ENCODE data around the gene PTPRD. TPM values are rescaled to one million over a fixed set of nuclear protein-coding genes. Genes with fewer than 3 reads are reported as not detected.

Gene PTPRD
- polyA plus RNA-seq, 12 donors = 35.0 to 104 (median 78.4) TPM; not detected in 1

DNA sequence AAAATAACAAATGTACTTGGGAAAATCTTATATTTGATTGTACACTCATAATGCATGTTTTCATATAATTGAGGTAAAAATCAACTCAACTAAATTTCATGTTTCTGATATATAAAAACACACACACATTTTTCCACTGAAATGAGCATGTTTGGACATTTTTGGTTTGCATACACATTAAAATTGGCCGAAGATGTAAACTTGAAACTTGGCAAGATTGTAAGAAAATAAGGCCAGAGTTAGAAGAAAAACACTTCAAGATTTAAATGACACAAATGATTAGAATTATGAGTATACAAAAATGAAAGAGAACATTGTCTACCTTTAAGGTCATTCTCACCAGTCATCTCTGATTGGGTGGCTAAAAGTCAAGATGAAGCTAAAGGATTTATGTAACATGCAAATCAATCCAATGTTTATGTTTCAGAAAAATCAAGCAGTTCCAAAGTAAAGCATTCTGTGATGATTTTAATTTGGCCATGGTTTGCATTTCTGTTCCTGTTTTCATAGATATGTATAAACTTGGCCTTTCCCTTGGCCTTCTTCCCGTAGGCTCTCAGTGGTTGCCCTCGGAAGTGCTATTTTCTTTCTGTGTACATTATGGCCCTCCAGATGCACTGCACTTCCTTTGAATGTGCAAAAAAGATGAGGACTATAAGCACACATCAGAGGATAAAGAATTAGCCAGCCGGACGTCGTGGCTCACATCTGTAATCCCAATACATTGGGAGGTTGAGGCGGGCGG is 1707.9 kb downstream of the PTPRD start:
- DNase-seq = no peak

- no peak for DNase-seq
Observed at GRCh38 chr9:8903077-8903476, 1709.7 kb downstream of the PTPRD start.

- DNase-seq = no peak
Observed at GRCh38 chr9:8901146-8901545, 1711.7 kb downstream of the PTPRD start.

GRCh38 chr9:8899511-8899910 is 1713.3 kb downstream of the PTPRD start:
- DNase-seq = no peak

- peak; percentile 51 for DNase-seq
Observed at GRCh38 chr9:8895861-8896224, 1717.0 kb downstream of the PTPRD start.

DNA sequence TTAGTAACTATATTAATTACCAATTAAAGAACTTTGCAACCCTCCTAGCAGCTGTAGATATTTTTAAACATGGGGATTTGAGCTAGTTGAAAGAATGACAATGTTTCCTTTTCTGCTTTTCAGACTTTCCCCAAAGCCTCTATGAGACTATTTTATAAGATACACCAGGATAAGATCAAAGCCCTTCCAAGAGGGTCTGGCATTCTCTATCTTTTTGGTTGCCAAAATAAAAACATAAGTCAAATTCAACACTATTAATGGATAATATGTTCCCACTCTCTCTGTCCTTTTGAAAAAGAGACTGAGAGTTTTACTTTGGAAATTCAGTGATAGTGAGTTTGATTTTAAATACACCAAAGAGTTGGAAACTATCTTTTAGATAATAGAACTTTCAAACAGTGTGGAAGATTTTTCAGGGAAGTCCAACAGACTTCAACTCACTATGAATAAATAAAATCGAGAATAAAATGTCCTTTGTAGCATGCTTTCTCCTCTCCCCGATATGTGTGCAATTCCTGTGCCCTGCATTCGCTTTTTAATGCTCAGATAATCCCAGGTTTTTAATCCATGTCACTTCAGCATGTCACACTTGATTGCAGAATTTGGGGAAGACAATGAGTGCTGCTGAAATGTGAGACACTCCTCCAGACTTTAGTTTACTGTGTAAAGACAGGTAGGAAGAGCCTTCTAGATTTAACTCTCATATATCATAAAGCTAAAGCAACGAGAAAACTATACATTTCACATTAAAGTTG is 1717.5 kb downstream of the PTPRD start:
- DNase-seq = peak; percentile 25

GRCh38 chr9:8890695-8891094 is 1722.1 kb downstream of the PTPRD start:
- no peak for DNase-seq

DNA sequence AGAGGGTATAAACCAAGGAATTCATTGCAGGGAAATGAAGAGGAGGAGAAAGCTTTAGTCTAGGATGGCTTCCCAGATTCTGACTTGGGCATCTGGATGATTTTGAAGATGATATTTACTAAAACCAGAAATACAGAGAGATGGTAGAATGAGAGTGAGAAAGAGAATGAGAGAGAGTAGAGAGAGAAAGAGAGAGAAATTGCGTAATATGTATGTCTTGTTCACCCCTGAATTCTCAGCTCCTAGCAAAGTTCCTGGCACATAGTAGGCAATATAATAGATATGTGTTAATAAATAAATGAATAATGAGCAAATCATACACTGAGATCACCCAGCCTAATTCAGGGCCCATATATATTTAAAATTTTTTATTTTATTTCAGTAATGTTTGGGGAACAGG is 1723.7 kb downstream of the PTPRD start:
- no peak for DNase-seq

DNA sequence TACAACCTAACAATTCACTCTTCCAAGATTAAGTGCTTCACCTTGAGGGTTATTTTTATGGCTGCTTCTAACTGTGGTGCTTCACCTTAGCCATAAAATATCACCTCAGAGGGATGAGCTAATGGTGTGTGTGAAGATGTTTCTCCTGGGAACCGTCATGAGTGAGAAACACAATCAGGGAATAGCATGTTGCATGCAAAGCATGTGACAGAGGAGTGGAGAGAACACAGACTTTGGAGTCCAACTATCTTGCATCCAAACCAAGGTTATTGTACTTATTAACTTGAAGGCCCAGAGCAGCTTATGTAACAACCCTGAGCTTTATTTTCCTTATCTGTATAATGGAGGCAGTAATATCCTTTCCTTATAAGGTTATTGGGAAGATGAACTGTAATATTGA is 1724.2 kb downstream of the PTPRD start:
- no peak for DNase-seq

DNA sequence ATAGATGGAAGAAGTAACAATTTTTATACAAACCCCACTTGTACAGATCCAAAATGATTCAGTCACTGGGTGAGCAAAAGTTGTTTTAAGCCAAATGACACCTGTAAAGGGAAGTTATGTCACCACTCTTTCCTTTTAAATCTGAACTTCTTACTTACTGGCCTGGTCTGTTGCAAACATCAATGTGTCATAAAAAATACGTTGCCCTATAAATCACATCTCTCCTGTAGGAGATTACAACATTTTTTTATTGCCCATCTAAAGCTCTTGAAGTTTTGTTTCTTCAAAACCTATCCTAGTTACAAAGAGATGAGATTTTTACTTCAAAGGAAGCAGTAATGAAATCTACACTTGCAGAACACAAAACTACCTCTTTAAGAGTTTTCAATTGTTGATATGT is 1725.4 kb downstream of the PTPRD start:
- DNase-seq = no peak

DNA sequence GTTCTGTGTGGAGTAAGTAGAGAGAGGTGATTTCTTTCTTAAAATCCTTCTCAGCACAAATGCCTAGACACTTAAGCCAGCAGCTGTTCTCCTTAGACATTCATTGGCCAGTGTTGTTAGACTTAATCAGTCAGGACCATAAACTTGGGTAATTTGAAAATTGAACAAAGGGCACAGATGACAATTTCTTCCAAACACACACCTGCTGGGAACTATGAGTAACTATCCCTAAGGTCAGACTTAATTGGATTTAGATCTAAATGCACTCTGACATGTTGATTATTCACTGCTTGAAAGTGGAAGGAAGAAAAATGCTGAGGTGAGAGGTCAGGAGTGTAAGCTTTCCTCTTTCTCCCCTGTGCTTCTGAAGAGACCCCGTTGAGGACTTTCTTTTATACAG is 1729.5 kb downstream of the PTPRD start:
- no peak for DNase-seq

DNA sequence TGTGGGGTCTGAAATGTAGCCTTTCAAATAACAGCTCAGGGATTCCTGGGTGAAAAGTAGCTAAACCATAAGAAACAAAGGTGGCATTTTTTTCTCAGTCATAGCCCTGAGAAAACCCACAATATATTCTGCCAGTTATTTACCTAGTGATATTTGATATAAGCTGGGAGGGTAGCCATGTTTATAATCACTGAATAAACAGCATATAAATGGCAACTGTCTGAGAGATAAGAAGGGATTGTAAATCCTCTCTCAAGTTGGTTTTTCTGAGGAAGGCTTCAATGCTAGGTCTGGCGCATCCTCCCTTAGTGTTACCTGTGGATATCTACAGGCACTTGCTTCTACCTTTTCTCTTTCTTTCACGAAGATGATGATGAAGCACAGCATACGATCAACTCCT is 1732.7 kb downstream of the PTPRD start:
- DNase-seq = no peak

GRCh38 chr9:8879284-8879683 is 1733.5 kb downstream of the PTPRD start:
- no peak for DNase-seq

GRCh38 chr9:8877753-8878494 is 1734.9 kb downstream of the PTPRD start:
- DNase-seq = no peak

DNA sequence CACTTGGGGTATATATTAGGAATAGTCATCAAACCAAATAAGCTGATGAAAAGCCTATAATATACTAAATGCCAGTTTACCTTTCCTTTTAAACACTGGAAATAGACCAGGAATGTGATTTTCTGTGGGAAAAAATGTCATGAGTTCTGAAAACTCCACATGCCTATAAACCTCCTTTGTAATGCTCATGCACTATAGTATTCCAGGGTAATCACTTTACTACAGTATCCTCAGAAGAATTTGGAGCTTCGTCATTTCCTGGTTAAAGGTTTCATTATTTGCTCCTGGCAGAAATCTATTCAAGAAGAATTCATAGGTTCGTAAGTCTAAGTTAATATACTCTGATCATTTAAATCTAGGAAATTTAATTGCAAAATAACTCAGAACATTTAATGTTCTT is 1736.5 kb downstream of the PTPRD start:
- no peak for DNase-seq

DNA sequence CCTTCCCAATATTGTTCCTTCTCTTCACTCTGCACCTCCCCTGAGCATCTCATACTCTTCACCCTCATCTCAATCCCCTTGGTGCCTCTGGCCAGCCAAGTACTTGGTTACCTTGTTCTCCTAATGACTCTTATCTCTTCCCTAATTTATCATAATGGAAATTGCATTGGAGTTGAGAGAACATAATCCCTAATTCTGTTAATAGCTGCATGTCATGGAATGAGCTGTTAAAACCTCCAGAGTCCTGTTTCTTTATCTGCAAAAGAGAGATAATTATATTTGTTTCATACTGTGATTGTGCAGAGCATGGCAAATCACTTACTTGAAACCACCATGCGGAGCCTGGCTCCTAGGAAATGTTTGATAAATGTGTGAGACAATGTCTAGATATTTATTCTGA is 1738.3 kb downstream of the PTPRD start:
- DNase-seq = no peak

DNA sequence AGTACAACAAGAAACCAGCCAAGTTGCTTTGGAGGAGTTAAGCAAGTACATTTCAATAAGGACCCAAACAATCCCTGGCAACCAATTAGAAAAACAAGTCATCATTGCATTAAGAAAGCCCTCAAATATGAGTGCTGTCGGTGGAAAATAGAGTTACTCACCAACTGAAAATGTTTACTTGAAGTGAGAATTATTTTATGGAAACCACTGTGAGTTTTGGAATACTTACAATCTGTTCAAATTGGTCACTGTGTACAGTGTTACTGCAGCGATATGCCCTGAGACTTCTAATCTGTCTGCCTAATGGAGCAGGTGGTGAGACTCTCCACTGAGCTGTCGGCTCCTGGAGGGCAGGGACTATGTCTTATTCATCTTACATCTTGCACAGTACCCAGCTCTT is 1740.0 kb downstream of the PTPRD start:
- DNase-seq = no peak

DNA sequence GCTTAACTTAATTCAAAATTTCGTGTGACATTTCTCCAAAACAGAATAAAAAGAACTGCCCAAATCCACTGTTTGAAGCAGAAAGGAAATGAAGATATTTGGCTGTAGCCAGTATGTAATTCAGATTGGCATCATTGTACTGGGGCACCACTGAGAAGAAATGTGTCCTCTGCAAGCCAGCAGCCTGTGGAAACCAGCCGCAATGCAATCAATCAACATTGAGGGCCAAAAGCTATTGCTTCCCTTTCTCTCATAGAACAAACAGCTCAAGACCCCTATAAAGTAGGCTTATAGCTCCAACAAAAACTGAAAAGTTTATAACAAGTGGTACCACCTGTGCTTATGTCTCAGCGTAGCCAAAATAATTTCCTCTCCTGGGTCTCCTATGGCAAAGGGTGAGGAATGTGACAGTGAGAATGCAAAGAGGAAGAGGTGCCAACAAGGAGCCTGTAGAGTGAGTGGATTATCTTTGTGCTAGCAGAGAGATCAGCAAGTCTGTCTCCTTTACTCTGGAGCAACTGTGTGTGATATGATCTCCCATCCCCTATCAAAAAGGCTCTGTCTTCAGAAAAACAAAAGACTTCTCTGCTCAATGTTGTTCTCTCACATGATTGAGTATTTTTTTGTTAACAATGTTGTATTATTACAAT is 1740.9 kb downstream of the PTPRD start:
- DNase-seq = no peak

DNA sequence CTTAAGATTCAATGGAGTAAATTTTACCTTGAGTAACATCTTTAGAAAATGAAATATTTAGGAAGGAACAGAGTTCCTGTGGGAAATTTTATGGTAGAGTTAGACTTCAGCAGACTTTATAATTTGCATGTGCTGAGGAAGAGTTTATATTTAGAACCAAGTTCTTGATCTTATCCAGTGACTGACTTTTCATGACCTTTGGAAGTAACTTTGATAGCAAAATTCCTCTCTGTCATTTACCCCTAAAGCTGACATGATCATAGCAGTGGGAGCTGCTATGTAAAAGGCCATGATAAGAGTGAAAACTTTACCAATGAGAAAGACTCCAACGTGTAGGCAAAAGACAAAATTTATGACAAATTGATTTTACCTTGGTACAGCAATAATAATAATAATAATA is 1741.4 kb downstream of the PTPRD start:
- no peak for DNase-seq

- DNase-seq = no peak
Observed at GRCh38 chr9:8869812-8870211, 1743.0 kb downstream of the PTPRD start.

DNA sequence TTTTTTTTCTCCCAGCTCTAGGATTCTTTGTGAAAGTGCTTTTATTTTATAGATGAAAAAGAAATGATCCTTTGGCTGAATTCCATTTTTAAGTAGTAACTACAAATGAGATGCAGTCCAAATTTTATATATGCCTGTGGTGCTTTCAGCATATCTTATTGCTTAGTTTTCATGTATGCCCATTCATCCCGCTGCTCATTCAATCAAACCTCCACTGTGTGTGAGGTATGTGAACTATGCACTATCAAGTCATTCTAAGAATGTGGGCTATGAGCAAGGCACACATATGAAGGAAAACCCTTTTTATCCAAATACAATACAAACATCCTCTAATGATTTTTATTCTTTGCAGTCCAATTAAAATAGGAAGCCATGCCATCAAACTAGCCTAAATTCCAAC is 1744.2 kb downstream of the PTPRD start:
- DNase-seq = no peak

- no peak for DNase-seq
Observed at GRCh38 chr9:8867148-8867547, 1745.7 kb downstream of the PTPRD start.

GRCh38 chr9:8864545-8864896 is 1748.3 kb downstream of the PTPRD start:
- DNase-seq = no peak

Measured in muscle of arm (tissue), 12 donors.